H54 (cell line): ENCODE measurements around the gene DPEP2NB.
"Not testable (repeated sequence)": the region's sequence is repeated elsewhere in the genome, so short reads cannot be mapped to it uniquely, and the experiment has no call there.

ENCODE experiments used
- DNase-seq: peaks from one replicate; pipeline ENCODE4 v3.0.0; 2011; ENCODE audit warnings: low spot score, mixed read lengths; ENCODE audit not compliant: insufficient read length
- FAIRE-seq: peaks from 3 replicates; lab custom pipeline; 2011; peaks lifted over from hg19 to GRCh38; lab: Jason Lieb, UNC
- POLR2A ChIP-seq: IDR thresholded peaks from 2 replicates; pipeline ENCODE4 v1.6.1; 2011; ENCODE audit warnings: low read depth, mild to moderate bottlenecking, low read length

Gene DPEP2NB

DNA sequence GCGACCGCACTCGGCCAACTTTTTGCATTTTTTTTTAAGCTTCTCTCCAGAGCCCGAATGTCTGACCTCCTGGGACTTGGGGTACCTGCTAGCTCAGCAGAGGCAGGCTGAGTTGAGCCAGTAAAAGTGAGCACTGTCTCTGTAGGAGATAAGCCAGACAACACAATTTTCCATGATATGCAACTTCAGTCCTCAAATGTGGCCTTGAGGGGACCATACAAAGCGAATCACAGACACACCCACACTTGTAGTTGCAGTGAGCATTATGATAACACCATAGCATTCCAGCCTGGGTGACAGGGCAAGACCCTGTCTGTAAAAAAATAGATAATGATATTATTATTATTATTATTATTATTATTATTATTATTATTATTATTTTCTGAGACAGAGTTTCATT is 19.0 kb downstream of the DPEP2NB start:
- TF ChIP-seq POLR2A: no peak
- no peak for FAIRE-seq

DNA sequence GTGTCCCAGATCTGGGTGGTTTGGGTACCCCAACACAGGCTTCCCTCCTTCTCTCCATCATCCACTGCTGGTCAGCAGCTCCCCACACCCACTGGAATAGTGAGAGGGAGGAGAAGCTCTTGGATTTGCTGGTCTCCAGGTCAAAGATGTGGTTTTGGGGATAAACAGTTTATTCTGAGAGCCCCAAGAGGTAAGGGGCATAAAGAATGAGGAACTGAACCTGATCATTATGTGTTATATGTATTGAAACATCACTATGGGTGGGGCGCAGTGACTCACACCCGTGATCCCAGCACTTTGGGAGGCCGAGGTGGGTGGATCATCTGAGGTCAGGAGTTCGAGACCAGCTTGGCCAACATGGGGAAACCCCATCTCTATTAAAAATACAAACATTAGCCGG is 20.3 kb downstream of the DPEP2NB start:
- DNase-seq: no peak
- no peak for TF ChIP-seq POLR2A
- FAIRE-seq: no peak

More for the DNA sequence above, 19.0 kb downstream of the DPEP2NB start:
- no peak for DNase-seq

DNA sequence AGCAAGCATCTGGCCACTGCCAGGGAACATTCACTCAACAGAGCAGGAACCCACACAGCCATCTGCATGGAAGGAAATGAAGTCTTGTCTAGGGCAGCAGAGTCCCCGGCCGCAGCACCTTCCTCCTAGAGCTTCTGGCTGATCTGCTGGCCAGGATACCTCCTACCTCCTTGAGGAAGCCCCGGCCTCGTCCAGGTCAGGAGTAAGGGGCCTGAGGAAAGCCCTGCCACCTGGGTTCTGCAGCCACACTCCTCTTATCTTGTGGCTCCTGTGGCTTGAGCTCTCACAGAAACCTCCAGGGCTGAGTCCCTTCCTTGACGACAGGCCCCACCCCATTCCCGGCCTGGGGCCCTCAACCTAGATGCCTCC is 21.7 kb downstream of the DPEP2NB start:
- FAIRE-seq, DNase-seq: not testable (repeated sequence)

DNA sequence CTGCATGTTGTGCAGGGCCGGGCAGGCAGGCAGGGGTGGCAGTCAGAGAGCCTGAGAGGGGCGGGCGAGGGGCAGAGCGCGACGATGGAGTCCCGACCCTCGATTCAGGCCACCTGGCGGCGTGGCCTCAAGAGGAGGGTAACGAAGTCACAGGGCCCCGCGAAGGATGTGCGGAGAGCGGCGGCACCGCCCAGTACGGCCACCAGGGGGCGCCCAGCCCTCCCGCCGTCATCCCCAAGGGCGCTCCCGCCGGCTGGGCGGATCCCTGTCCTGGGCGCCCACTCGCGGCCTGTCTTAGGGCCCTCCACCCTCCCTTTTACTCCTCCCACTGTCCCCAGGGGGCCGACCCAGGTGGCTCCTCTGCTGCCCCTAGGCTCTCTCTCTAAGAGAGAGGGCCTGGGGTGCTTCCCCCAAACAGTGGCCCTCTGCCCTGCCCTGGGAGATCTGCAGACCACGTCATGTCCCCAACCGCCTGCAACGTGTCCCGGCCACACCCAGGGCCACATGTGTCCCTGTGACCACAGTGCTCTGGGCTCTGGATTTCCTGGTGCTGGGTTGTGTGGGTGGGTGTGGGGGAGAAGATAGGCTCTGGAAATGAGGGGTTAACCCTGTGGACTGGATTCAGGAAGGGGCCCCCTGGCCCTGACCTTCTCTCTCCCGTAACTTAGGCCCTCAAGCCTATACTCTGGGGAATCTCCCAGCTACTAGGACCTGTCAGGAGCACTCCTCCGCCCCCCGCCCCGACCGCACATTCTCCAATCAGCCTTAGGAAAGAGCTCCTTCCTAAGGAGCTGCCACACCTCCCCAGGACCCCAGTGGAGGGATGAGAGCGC is 22.3 kb downstream of the DPEP2NB start:
- FAIRE-seq (no peak), DNase-seq (peak; percentile 81)
- TF ChIP-seq POLR2A: no peak

DNA sequence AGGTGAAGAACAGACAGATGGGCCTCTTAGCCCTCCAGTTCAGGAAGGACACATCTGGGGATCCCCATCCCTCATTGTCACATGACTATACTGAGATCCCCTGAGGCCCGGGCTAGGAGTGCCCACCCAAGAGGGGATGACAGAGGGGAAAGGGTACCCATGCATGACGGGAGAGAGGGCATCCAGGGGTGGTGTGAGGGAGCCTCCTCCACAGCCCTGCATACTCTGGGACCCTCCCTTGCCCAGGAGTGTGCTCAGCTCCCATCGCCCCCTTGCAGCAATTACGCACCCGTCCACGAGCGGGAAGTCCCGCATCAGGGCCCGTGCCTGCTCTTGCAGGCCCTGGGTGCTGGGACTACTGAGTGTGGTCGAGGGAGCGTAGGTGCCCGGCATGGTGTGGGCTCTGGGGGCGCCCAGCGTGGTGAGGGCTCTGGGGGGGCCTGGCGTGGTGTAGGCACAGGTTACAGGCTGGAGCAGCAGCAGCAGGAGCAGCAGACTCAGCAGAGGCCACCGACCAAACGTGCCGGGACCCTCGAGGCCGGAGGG is 23.0 kb downstream of the DPEP2NB start:
- TF ChIP-seq POLR2A: no peak
- no peak for DNase-seq
- FAIRE-seq: no peak

- DNase-seq: no peak
- FAIRE-seq: no peak
- TF ChIP-seq POLR2A: no peak
Observed at GRCh38 chr16:67990018-67990386, 25.7 kb downstream of the DPEP2NB start.

DNA sequence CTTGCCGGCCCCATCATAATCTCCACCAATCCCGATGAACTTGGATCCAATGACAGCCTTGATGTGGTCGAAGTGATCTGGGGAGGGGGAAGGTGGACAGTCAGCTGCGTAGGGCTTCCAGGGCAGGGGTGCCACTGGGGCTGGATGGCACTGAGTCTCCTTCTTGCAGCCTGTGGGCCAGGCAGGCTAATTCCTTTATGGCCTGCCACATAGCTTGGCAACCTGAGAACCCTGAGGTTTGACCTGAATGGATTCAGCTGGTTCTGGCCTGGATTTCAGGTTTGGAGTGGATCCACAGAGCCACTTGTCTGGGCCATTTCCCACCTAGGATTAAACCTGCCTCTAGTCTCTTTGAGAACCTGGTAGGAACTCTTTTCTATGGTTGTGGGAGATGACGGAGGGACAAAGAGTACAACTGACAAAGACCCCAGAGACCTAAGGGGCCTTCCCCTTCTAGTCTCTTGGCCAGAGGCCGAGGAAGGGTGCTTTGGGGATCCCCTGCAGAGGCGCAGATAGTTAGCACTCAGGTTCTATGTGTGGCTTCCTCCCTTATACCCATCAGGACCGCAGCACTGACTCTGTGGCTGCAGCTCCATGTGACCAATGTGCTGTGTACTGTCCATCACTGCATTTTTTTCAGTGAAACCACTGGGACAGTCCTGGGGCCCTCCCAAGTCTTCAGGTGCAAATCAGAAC is 26.2 kb downstream of the DPEP2NB start:
- no peak for FAIRE-seq
- no peak for TF ChIP-seq POLR2A
- no peak for DNase-seq

GRCh38 chr16:67988675-67989074 is 27.0 kb downstream of the DPEP2NB start:
- TF ChIP-seq POLR2A: no peak
- DNase-seq (no peak), FAIRE-seq (no peak)

DNA sequence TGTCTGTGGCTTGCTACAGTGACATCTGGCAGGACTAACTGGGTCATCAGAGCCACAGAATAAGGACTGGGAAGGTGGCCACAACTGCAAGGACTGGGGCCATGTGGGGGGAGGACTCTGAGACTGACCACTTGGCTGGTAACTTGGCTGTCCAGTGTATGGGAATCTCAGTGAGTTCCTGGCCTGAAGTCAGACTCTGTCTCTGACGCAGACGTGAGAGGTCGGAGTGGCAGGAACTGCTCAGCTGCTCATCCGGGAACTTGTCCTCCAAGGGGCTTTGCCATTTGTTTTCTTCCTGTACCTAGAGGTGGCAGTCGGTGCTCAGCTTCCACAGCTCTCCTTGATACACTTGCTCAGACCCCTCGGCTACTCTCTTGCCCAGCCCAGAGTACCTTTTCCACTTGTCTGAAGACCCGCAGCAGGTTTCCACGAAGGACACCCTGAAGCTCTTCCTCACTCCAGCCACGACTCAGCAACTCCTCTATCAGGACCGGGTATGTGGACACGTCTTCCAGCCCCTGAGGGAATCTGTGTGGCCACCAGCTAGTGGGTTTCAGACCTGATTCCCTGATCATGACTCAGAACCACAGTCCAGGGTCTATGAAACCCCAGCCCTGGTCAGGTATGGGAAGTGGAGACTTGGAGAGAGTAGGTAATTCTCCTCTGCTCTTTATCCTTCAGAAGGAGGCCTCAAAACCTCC is 28.1 kb downstream of the DPEP2NB start:
- DNase-seq: no peak
- FAIRE-seq: no peak
- TF ChIP-seq POLR2A: no peak

- FAIRE-seq (no peak), DNase-seq (no peak)
- TF ChIP-seq POLR2A: no peak
Observed at GRCh38 chr16:67986949-67987348, 28.8 kb downstream of the DPEP2NB start.

DNA sequence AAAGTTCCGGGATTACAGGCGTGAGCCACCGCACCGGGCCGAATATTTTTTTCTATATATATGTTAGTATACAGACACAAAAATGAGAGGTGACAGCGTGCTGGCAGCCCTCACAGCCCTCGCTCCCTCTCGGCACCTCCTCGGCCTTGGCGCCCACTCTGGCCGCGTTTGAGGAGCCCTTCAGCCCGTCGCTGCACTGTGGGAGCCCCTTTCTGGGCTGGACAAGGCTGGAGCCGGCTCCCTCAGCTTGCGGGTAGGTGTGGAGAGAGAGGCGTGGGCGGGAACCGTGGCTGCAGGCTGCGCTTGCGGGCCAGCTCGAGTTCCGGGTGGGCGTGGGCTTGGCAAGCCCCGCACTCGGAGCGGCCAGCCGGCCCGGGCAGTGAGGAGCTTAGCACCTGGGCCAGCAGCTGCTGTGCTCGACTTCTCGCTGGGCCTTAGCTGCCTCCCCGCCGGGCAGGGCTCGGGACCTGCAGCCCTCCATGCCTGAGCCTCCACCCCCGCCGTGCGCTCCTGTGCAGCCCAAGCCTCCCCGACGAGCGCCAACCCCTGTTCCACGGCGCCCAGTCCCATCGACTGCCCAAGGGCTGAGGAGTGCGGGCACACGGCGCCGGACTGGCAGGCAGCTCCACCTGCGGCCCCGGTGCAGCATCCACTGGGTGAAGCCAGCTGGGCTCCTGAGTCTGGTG is 33.6 kb downstream of the DPEP2NB start:
- FAIRE-seq: no peak
- no peak for TF ChIP-seq POLR2A
- no peak for DNase-seq

GRCh38 chr16:67979955-67980678 is 35.6 kb downstream of the DPEP2NB start, which contains the start of gene DPEP3:
DPEP3 (minus strand) TSS chr16:67980499; CDS start chr16:67980380, 119 bp downstream.
- no peak for FAIRE-seq
- no peak for TF ChIP-seq POLR2A
- DNase-seq: no peak
